Measurements from ENCODE around the gene TOR1B. TPM values are rescaled to one million over a fixed set of nuclear protein-coding genes. Genes with fewer than 3 reads are reported as not detected.
"Not testable (repeated sequence)": the region's sequence is repeated elsewhere in the genome, so short reads cannot be mapped to it uniquely, and the experiment has no call there.

Gene TOR1B
- 10 to 100 TPM; 41.7 to 50.7 TPM for total RNA-seq
- long read RNA-seq, transcript TOR1B-201 (5 exons, 2,769 nt), result major isoform, 45 of 72 reads
- long read RNA-seq, partial matches to known transcripts, result 17 of 72 reads
- long read RNA-seq, other reads (novel, unspliced or antisense), result 9 of 72 reads

GRCh38 chr9:129802833-129803675 is at the start of gene TOR1B:
TOR1B (plus strand) TSS chr9:129803184; CDS start chr9:129803213, 29 bp downstream.
- peak; percentile 94 to 96 for DNase-seq
- ATAC-seq, result peak; percentile 91

GRCh38 chr9:129755151-129755550 is 47.8 kb upstream of the TOR1B start:
- intact Hi-C loops (cut with DNase I, micrococcal nuclease), result no loop called here
- DNase-seq (no peak), ATAC-seq (no peak)

More at GRCh38 chr9:129802833-129803675, at the start of gene TOR1B:
- intact Hi-C loops (cut with DNase I, micrococcal nuclease), result no loop called here

GRCh38 chr9:129756191-129756590 is 46.8 kb upstream of the TOR1B start:
- intact Hi-C loops (cut with DNase I, micrococcal nuclease), result no loop called here
- DNase-seq, result no peak
- no peak for ATAC-seq

GRCh38 chr9:129757045-129757444 is 45.9 kb upstream of the TOR1B start:
- ATAC-seq (no peak), DNase-seq (no peak)
- intact Hi-C loops (cut with DNase I, micrococcal nuclease), result no loop called here

- intact Hi-C loops (cut with DNase I, micrococcal nuclease), result no loop called here
- DNase-seq (no peak), ATAC-seq (no peak)
Observed at GRCh38 chr9:129759319-129759718, 43.7 kb upstream of the TOR1B start.

- ATAC-seq (no peak), DNase-seq (no peak)
- intact Hi-C loops (cut with DNase I, micrococcal nuclease), result no loop called here
Observed at GRCh38 chr9:129759804-129760502, 43.0 kb upstream of the TOR1B start.

GRCh38 chr9:129760784-129761183 is 42.2 kb upstream of the TOR1B start:
- DNase-seq; ATAC-seq; intact Hi-C loops (cut with DNase I, micrococcal nuclease): not testable (repeated sequence)

- intact Hi-C loops (cut with DNase I, micrococcal nuclease), result no loop called here
- ATAC-seq, result peak; percentile 69
- DNase-seq, result peak; percentile 54 to 68
Observed at GRCh38 chr9:129761293-129761900, 41.6 kb upstream of the TOR1B start.

- ATAC-seq (peak; percentile 52), DNase-seq (peak in 1 of 2 donors; percentile 33)
- intact Hi-C loops (cut with DNase I, micrococcal nuclease), result no loop called here
Observed at GRCh38 chr9:129761901-129762369, 41.0 kb upstream of the TOR1B start.

- peak; percentile 63 for ATAC-seq
- intact Hi-C loops (cut with DNase I, micrococcal nuclease), result not testable (repeated sequence)
- DNase-seq, result peak in 1 of 2 donors; percentile 38
Observed at GRCh38 chr9:129762370-129762984, 40.5 kb upstream of the TOR1B start.

- DNase-seq (peak in 1 of 2 donors; percentile 32), ATAC-seq (no peak)
- intact Hi-C loops (cut with DNase I, micrococcal nuclease), result no loop called here
Observed at GRCh38 chr9:129762985-129763926, 39.7 kb upstream of the TOR1B start.

GRCh38 chr9:129765764-129766317 is 37.1 kb upstream of the TOR1B start:
- peak; percentile 31 to 34 for DNase-seq
- peak; percentile 74 for ATAC-seq
- intact Hi-C loops (cut with DNase I, micrococcal nuclease), result no loop called here

- DNase-seq (no peak), ATAC-seq (no peak)
- intact Hi-C loops (cut with DNase I, micrococcal nuclease), result no loop called here
Observed at GRCh38 chr9:129768486-129768885, 34.5 kb upstream of the TOR1B start.

- no peak for DNase-seq
- intact Hi-C loops (cut with DNase I, micrococcal nuclease), result no loop called here
- no peak for ATAC-seq
Observed at GRCh38 chr9:129769669-129770068, 33.3 kb upstream of the TOR1B start.

GRCh38 chr9:129770741-129771140 is 32.2 kb upstream of the TOR1B start:
- no peak for DNase-seq
- no peak for ATAC-seq
- intact Hi-C loops (cut with DNase I, micrococcal nuclease), result no loop called here

- ATAC-seq (peak; percentile 23), DNase-seq (no peak)
- intact Hi-C loops (cut with DNase I, micrococcal nuclease), result no loop called here
Observed at GRCh38 chr9:129773262-129774048, 29.5 kb upstream of the TOR1B start.
